HG02798 (cell line): Measurements from ENCODE around the gene ATG4D.
A peak's percentile ranks its signal among the peaks of the same experiment; 100 is the strongest.

Experiments used
- ATAC-seq: cut with Tn5 transposase; IDR thresholded peaks from one replicate; pipeline ENCODE4 v1.9.1; 2021; ENCODE audit warnings: mild to moderate bottlenecking; ENCODE audit not compliant: unreplicated experiment, poor library complexity

Gene ATG4D

DNA sequence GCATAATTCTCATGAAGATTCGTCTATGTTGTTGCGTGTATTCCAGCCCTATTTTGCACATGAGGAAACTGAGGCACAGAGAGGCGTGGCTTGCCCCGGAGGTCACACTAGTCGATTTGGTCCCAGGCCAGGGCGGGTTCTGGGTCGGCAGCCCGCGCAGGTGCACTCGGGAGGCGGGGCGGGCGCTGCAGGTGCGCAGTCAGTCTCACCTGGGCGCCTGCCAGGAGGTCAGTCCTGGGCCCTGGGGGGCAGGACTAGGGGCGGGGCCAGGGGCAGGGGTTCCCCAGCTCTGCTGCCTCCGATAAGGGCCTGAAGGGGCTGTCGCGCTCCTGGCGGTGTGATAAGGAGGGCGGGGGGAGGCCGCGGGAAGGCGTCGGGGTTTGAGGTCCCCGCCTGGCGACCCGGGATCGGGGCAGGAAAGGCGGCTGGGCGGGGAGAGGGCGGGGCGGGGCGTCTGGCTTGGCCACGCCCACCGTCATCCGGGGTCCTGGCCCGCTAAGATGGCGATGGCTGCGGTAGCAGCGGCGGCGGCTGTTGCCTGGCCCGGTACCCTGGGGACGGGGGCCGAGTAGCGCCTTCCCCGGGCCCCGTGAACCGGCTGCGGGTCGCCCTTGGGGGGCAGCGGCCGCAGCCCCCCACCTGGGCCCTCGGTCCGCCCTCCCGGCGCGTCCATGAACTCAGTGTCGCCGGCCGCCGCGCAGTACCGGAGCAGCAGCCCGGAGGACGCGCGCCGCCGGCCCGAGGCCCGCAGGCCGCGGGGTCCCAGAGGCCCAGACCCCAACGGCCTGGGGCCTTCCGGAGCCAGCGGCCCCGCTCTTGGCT is at the start of gene ATG4D:
TSS of gene ATG4D (plus strand) at position 485 of the 822 bp plus-strand sequence. CDS start at position 672, 187 bp downstream.
- ATAC-seq: peak; percentile 82

DNA sequence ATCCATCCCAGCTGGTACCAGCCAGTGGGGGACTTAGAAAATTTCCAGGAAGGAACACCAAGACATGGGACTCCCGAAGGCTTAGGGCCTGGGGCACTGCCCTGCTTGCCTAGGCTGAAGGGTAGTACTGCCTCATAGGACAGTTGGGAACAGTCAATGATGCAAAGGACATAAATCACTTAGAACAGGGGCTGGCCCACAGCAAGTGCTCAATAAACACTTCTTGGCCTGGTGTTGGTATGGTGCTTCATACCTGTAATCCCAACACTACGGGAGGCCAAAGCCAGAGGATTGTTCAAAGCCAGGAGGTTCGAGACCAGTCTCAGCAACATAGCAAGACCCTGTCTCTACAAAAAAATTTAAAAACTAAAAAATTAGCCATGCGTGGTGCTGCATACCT is 46.3 kb upstream of the ATG4D start:
- ATAC-seq: no peak

DNA sequence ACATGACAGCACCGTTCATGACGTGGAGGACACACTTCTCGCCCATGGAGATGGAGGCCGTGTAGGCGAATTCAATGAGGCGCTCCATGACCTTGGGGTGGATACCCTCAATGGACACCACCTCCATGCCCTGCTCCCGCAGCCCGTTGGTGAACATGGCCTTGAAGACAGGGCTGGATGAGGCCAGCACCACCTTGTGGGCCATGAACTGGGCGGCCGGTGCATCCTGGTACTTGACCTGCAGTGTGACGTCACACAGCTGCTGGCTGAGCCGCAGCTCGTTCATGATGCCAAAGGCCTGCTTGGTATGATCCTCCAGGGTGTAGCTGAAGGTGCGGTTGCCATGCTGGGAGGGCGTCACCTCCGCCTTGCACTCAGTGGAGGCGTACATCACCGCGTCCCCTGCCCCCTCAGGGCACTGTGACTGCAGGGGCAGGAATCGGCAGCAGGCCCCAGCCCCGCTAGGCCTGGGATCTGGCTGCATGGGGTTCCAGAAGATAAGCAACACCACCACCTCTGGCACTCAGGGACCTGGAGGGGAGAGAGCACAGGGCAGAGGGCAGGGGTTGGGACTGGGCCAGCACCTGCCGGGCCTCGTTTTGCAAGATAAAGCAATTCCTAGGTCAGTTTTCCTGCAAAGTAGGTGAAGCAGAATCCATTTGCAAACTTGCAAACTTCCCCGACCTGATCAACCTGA is 44.0 kb upstream of the ATG4D start:
- ATAC-seq: no peak

DNA sequence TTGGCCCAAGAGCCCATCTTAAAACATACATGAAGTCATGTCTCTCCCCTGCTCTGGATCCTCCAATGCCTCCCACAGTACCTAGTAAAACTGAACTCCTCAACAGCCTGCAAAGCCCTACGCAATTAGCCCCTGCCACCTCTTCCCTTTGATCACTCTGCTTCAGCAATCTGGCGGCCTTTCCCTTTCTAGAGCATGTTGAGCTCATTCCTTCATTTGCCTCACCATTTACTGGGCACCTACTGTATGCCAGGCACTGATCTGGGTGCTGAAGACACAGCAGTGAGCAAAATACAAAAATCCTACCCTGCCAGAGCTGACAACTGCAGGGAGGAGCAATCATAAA is 43.5 kb upstream of the ATG4D start:
- no peak for ATAC-seq

DNA sequence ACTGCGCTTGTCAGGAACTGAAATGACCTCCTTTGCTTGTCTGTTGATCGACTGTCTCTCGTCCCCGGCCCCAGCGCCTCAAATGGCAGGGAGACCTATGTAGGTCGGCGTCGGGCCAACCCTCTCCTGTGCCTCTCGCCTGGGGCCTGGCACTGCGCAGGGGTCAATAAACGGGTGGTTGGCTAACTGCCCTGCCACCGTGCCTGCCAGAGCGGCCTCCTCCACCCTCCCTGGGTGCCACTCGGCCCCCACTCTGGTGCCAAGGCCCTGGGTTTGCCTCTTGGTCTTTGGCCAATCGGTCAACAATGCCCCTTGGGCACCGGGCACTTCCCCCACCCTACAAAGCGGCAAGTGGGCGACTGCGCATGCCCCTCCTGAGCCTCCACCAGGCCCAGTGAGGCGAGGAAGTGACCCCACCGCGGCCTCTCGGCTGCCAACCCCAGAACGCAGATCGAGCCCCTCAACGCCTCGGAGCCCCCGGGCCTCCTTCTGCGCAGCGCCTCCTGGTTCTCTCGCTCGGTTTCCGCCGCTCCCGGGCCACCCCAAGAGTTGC is 41.7 kb upstream of the ATG4D start:
- ATAC-seq: peak; percentile 44

DNA sequence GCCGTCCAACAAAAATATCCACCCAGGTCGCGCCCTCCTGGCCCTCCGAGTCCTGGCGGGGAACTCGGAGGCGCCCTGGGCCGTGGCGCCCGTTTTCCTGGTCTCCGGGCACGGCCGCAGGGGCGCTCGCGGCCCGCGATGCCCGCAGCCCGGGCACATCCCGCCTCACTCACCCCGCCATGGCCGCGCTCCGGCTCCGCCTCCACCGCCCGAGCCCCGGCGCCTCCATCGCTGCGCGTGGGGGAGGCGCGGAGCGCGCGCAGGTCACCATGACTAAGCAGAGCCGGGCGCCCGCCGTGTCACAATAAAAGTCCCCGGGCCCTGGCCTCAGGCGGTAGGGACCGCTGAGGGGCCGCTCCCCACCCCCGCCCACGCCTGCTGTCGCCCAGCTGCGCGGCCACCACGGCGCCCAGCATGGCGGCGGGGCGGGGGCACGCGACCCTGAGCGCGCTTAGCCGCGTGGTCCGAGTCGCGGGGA is 41.1 kb upstream of the ATG4D start:
- peak; percentile 90 for ATAC-seq

DNA sequence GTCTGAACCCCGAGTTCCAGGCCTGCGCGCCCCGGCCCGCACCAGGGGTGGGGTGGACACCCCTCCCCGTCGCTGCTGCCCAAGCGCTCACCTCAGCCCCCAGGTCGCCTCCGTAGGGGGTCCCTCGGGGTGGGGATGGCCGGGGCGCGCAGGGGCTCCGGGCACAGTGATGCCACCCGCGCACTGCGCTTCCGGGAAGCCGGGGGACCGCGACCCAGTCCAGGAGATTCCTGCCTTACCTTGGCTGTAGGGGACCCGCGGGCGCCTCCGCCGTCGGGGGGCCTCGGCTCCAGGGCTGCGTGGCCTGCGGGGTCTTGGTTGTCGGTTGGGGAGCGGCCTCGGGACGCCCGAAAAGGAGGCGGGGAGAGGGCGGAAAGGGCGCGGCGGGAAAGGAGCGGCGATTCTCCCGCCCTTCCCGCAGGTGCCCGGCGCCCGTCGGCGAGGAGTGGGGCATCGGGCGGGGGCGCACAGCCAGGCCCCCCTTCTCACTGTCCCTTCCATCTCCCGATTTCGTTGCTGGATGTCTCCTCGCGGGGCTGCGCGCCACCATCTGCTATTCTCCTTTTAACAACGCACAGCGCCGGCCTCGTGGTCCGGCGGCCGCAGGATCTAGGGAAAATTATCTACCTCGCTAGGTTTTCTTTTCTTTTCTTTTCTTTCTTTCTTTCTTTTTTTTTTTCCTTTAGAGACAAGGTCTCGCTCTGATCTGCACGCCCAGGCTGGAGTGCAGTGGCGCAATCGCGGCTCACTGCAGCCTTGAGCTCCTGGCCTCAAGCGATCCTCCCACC is 40.5 kb upstream of the ATG4D start, which contains the start of gene KEAP1:
TSS of gene KEAP1 (minus strand) at position 355 of the 788 bp plus-strand sequence. CDS start 3,323 bp downstream, outside the sequence.
- ATAC-seq: peak; percentile 36

DNA sequence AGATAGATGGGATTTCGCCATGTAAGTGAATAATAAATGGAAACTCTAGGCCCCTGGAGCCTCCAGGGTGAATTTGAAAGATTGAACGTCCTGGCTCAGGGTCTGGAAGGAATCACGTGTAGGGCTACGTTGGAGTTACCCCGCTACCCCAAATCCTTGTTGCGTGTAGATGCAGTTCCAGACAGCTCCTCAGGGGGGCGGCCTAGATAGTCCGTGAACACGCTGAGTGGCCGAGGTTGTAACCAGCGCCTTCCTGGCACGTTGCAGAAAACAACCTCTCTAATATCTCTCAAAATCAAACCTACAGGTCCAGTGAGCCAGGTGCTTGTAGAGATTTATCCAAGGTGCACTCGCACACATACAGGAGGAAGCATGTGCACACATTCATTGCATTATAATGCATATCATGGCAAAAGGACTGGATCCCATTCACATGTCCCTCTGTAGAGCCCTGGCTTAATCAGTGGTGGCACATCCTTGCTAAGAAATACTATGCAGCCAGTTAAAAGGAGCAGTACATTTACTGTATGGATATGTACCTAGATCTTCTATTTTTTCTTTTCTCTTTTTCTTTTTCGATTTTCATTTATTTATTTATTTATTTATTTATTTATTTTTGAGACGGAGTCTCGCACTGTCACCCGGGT is 38.0 kb upstream of the ATG4D start:
- no peak for ATAC-seq

DNA sequence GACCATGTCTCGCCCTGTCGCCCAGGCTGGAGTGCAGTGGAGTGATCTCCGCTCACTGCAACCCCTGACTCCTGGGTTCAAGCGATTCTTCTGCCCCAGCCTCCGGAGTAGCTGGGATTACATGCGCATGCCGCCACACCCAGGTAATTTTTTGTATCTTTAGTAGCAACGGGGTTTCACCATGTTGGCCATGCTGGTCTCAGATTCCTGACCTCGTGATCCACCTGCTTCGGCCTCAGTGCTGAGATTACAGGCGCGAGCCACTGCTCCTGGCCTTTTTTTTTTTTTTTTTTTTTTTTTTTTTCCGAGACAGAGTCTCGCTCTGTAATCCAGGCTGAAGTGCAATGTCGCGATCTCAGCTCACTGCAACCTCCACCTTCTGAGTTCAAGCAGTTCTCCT is 35.7 kb upstream of the ATG4D start:
- no peak for ATAC-seq

DNA sequence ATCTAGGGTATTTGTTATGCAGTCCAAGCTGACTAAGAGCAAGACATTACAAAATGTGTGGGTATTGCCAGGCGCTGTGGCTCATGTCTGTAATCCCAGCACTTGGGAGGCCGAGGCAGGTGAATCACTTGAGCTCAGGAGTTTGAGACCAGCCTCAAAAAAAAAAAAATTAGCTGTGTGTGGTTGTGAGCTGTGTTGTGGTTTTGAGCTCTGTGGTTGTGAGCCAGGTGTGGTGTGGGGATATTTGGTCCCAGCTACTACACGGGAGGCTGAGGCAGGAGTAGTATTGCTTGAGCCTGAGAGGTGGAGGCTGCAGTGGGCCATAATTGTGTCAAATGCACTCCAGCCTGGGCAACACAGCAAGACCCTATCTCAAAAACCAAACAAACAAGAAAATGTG is 35.0 kb upstream of the ATG4D start:
- no peak for ATAC-seq

DNA sequence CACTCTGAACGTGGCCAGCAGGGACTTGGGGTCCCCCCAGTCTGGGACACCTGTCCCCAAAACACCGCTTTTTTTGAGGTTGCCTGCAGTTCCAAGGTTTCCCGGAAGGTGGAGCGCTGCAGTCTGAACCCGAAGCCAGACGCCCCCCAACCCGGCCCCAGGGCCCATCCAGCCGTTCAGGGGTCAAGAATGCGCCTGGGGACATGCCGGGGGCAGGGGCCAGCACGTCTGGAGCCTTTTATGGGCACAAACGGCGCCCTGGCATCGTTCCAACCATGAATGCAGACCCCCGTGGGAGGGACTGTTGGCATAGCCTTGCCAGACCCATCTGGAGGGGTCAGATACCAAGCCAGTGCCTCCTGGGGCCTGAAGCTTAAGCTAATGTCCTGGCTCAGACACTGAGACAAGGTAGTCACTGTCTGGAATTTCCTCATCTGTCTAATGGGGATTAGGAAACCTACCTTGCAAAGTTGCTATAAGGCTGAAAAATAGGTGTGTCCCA is 33.4 kb upstream of the ATG4D start:
- ATAC-seq: no peak

DNA sequence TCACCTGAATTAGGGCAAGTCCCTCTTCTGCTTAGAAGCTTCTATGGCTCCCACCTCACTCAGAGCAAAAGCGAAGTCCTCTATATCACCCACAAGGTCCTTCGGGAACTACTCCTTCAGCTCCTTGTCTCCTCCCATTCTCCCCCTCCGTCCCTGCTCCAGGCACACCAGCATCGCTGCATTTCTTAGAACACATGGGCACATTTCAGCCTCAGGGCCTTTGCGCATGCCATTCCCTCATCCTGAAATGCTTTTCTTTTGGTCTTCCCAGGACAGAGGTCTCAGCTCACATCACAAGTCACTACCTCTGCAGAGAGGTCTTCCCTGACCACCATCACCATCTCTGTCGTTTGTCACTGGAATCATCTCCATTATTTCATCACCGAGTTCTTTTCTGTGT is 30.5 kb upstream of the ATG4D start:
- no peak for ATAC-seq

DNA sequence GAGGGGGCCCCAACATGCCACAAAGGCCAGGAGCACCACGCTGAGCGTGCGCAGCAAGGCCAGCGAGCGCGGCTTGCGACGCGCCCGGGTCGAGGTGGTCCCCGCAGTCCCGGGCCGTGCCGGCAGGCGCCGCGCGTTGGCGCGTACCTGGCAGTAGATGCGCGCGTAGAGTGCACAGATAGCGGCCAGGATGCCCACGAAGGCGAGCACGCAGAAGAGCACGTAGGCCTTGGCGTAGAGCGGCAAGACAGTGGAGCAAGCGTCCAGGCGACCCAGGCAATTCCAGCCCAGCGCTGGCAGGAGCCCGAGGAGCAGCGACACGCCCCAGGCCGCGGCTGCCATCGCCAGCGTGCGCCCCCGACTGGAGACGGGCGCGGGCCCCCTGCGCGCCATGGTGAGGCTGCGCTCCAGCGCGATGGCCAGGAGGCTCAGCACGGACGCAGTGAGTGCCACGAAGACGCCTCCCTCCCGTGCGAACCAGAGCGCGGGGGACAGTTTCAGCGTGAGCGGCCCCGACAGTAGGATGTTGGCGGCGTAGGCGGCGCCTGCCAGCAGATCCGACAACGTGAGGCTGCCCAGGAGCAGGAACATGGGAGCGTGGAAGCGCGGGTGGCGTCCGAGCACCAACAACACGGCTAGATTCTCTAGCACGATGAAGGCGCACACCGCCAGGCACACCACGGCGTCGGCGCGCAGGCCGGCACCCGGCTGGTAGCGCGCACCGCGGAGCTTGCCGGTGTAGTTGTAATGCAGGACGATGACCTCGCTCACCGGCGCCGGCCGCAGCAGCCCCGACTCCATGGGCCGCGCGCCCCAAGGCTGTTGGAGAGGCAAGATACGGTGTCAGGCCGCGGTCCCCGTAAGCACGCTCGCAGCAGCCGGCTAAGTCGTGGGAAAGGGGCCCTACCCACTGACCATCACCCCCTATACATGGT is 29.2 kb upstream of the ATG4D start:
- ATAC-seq: no peak

DNA sequence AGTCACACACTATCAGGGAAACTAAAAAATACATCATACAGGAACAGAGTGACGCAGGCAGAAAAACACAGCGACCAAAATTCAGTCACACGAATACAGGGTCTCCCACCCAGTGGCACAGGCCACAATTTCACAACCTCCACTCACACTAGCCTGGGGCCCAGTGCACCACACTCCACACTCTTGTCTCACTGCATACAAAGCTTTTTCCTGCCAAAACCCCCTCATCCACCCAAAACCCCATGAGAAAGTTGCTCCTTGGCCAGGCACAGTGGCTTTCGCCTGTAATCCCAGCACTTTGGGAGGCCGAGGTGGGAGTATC is 27.7 kb upstream of the ATG4D start:
- no peak for ATAC-seq

DNA sequence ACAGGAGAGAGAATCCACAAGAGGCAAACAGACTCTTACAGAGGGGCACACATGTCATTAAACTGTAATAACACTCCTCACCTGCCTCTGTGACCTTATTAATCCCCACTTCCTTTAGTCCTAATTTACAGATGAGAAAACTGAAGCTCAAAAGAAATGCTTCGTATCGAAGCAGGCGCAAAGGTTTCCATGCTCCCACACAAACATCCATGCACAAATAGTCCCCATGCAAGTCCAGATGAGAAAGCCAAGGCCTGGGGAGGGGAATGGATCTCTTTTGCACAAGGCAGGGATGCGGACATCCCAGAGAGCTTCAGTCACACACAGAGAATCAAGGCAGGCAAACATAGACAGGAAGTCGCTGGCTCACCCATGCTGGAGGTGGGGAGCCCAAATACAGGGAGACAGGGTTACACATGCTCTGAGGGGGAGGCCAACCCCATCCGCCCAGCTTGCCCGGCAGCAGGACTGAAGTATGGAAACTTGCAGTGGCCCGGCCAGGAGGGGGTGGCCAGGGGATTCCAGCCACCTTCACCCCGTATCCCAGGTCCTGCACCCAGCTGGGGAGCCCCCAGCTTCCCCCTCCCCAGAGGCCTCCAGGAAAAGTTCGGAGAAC is 26.9 kb upstream of the ATG4D start:
- ATAC-seq: no peak

DNA sequence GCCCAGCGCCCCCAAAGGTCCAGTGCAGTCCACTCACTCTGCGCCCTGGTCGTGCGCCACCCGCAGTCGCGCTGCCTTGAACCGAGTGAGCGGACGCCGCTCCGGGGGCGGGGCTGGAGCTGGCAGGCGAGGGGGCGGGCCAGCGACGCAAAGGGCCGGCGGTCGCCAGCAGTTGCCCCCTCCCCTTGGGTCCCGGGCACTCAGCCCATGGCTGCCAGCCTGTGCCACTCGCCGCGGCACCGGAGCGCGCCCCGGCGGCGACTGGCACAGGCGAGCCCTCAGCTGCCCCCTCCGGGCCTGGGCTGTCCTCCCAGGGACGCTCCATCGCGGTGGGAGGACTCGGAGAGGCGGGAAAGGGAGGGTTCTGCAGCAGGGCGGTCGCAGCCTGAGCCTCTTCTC is 26.3 kb upstream of the ATG4D start, which contains the start of gene S1PR5:
TSS of gene S1PR5 (minus strand) at position 87 of the 399 bp plus-strand sequence. CDS start 2,436 bp downstream, outside the sequence.
- no peak for ATAC-seq

DNA sequence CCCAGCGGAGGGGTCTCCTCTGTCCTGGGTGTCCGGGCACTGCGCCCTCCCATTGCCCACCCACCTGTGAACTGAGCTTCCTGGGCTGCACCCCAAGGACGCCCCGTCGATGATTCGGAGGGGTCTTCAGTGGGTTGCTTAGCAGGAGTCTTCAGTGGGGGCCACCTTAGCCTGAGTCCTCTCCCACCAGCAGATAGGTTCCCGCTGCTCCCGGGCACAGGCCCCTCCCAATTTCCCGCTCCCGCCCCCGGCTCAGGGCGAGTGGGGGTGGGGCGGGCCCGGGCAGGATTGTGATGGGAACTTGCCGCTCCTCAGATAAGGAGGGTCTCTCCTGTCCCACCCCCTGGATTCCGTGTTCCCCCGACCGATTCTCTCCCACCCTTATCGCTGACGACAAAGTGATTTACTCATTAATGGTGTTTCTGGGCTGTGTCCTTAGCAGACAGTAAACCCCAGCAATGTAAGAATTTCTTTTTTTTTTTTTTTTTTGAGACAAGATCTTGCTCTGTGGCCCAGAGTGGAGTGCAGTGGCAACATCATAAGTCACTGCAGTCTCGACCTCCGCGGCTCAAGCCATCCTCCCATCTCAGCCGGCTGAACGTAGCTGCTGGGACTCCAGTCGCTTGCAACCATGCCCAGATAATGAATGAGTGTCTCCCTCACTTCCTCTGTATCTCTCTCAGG is 25.8 kb upstream of the ATG4D start:
- no peak for ATAC-seq
